Hepatic stellate cell (primary cell): ENCODE measurements around the gene GDNF.
A peak's percentile ranks its signal among the peaks of the same experiment; 100 is the strongest.
"Not testable (repeated sequence)": the region's sequence is repeated elsewhere in the genome, so short reads cannot be mapped to it uniquely, and the experiment has no call there.

ENCODE experiments used
- DNase-seq: peaks from one replicate; pipeline ENCODE4 v3.0.0; 2011; ENCODE audit warnings: low spot score

The GDNF gene

GRCh38 chr5:37815913-37816312 is 23.9 kb downstream of the GDNF start:
- DNase-seq, result no peak

- DNase-seq, result no peak
Observed at GRCh38 chr5:37814699-37815098, 25.1 kb downstream of the GDNF start.

GRCh38 chr5:37812365-37812764 is 27.5 kb downstream of the GDNF start:
- DNase-seq, result no peak

GRCh38 chr5:37811866-37812265 is 28.0 kb downstream of the GDNF start:
- no peak for DNase-seq

GRCh38 chr5:37810311-37810710 is 29.5 kb downstream of the GDNF start:
- DNase-seq, result no peak

DNA sequence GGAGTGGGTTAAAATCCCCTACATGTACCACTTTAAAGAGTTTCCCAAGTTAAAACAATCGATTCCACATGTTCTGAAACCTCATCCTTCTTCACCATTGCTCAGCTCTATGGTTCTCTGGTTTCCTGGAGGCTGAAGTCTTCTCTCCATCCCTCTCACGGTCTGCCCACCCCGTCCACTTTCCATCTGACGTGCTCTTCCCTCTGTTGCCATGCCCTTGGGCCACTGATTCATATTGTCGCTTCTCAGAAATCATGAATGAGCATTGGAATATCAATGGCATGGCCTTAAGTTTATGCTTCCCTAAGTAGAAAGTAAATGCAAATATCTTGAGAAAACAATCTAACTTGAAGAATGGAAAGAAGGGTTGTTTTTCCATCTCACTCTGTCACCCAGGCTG is 30.9 kb downstream of the GDNF start:
- DNase-seq, result no peak

- no peak for DNase-seq
Observed at GRCh38 chr5:37807621-37808301, 32.1 kb downstream of the GDNF start.

DNA sequence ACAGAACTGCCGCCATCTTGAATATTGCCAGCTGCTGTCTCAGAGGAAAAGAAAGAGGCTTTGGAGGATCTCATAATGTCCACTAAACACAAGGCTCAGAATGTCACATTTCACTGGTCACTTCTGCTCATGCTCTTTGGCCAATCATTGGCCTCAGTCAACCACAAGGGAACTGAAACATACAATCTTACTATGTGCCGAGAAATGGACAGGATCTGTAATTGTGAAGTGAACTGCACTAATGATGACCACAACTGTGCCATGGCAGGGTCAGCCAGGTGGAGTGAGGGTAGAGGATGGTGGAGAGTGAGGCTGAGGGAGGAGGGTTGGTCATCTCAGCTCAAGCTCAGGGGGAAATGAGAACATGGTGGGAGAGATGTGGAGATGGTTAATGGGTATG is 32.8 kb downstream of the GDNF start:
- DNase-seq, result no peak

GRCh38 chr5:37806476-37806875 is 33.4 kb downstream of the GDNF start:
- DNase-seq, result no peak

GRCh38 chr5:37806016-37806415 is 33.8 kb downstream of the GDNF start:
- DNase-seq, result no peak

DNA sequence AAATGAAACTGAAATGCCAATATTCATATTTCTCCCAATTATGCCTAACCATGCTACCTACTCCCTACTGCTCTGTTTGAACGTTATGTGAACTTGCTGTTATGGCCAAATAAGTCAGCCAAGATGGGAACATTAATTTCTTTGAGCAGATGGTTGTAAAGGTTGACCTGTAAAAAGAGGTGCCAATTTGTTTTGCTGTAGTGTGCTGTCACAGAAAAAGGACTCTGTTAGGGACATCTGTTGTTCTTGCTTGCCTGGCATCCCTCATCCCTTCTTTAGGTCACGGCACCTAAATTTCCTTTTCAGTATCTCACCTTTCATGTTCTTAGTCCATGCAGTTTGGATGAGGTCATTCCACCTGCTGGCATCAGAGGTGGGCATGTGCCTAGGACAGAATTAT is 35.4 kb downstream of the GDNF start:
- no peak for DNase-seq

GRCh38 chr5:37803487-37803886 is 36.4 kb downstream of the GDNF start:
- no peak for DNase-seq

- no peak for DNase-seq
Observed at GRCh38 chr5:37801521-37801920, 38.3 kb downstream of the GDNF start.

DNA sequence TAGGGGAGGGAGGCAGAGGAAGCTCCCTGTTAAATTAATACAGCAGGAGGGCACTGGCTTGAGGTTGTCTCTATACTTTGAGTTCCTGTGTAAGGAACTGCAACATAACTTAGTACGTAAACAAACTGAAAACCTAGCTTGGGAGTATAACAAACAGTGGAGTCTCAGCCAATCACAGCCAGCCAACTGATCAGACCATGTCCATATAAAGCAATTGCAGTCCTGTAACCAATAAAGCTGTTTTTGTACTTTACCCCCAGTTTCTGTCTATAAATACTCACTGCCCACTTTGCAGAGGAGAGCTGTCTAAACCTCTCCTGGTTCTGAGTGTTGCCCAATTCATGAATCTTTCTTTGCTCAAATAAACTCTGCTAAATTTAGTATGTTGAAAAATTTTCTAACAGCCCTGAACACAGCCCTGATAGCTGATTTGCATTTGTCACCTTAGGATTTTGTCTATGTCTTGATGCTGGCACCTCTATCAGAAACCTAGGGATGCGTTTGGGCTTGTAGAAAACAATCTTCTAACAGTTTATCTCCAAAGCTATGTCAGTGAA is 39.9 kb downstream of the GDNF start:
- DNase-seq, result no peak

- not testable (repeated sequence) for DNase-seq
Observed at GRCh38 chr5:37796435-37796834, 43.4 kb downstream of the GDNF start.

GRCh38 chr5:37795292-37795691 is 44.5 kb downstream of the GDNF start:
- not testable (repeated sequence) for DNase-seq

DNA sequence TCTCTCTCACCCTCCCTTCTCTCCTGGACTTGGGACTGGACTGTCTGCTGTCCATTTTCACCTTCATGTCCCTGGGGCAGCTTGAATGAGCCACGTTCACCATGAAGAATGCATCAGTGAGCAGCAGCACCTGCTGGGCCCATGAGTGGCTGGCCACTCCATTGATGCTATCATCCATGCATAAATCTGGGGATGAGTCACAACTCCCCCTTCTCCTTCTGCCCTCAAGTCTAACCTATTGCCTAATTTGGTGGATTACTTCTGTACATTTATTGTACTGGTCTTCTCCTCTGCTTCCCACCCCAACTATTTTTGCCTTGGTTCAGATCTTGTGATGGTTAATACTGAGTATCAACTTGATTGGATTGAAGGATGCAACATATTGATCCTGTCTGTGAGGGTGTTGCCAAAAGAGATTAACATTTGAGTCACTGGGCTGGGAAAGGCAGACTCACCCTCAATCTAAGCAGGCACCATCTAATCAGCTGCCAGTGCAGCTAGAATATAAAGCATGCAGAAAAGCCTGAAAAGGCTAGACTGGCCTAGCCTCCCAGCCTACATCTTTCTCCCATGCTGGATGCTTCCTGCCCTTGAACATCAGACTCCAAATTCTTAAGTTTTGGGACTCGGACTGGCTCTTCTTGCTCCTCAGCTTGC is 46.7 kb downstream of the GDNF start:
- peak; percentile 41 for DNase-seq

GRCh38 chr5:37791321-37791720 is 48.5 kb downstream of the GDNF start:
- DNase-seq, result no peak

- DNase-seq, result peak; percentile 64
Observed at GRCh38 chr5:37789991-37790390, 49.9 kb downstream of the GDNF start.

DNA sequence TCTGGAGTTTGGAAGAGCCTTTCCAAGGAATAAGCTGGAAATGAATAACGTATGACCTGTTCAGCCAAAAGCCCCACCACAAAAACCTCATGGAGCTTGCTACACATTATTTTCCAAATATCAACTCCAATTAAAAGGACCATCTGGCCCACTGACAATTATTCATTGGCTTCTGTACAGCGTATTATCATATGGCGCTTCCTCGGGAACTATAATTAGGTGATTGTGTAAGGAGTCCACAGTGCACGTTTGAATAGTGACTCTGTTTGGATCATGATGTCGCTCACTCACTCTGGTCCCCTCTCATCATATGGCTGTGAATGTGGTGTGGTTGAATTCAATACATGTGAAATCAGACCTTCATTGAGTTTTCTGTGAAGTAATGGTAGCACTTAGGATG is 52.1 kb downstream of the GDNF start:
- DNase-seq, result no peak

- DNase-seq, result peak; percentile 46
Observed at GRCh38 chr5:37786862-37787519, 52.9 kb downstream of the GDNF start.

GRCh38 chr5:37786416-37786815 is 53.4 kb downstream of the GDNF start:
- DNase-seq, result no peak

- not testable (repeated sequence) for DNase-seq
Observed at GRCh38 chr5:37781409-37781808, 58.4 kb downstream of the GDNF start.
